A549 (cell line): ENCODE measurements around the gene ALKAL2.

Experiments
- BHLHE40 ChIP-seq: IDR thresholded peaks from 2 replicates; pipeline ENCODE4 v1.6.1; 2012; ENCODE audit warnings: low read depth, low read length, inconsistent platforms
- POLR2A ChIP-seq: IDR thresholded peaks from 2 replicates; pipeline ENCODE4 v1.6.1; 2012; ENCODE audit warnings: mild to moderate bottlenecking, low read length
- SMC3 ChIP-seq: fragments of >200 bp; sonication (Bioruptor Twin); formaldehyde crosslinking; IDR thresholded peaks from 3 replicates; pipeline ENCODE4 v1.6.1; 2018; ENCODE audit warnings: inconsistent platforms
- TF ChIP-seq, protein P1 (sequence below): fragments of >200 bp; sonication (Bioruptor Twin); formaldehyde crosslinking; IDR thresholded peaks from 3 replicates; pipeline ENCODE4 v1.5.1; 2016

DNA sequence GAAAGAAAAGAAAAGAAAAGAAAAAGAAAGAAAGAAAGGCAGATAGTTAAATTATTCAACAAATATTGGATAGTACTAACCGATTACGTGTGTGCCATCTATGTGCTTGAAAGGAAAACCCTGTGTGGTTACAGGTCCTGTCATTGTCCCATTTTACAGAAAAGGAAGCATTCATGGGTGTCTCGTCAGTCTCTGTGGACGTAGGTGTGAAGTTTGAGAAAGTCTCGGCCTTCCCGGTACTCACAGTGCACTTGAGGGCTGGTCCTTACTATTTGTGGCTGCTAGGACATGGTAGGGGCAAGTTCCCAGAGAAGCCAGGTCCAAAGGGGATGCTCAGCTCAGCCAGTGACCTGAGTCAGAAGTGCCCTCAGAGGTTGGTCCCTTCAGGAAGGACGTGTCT is 43.3 kb downstream of the ALKAL2 start:
- TF ChIP-seq, protein P1, sequence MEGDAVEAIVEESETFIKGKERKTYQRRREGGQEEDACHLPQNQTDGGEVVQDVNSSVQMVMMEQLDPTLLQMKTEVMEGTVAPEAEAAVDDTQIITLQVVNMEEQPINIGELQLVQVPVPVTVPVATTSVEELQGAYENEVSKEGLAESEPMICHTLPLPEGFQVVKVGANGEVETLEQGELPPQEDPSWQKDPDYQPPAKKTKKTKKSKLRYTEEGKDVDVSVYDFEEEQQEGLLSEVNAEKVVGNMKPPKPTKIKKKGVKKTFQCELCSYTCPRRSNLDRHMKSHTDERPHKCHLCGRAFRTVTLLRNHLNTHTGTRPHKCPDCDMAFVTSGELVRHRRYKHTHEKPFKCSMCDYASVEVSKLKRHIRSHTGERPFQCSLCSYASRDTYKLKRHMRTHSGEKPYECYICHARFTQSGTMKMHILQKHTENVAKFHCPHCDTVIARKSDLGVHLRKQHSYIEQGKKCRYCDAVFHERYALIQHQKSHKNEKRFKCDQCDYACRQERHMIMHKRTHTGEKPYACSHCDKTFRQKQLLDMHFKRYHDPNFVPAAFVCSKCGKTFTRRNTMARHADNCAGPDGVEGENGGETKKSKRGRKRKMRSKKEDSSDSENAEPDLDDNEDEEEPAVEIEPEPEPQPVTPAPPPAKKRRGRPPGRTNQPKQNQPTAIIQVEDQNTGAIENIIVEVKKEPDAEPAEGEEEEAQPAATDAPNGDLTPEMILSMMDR = no peak
- TF ChIP-seq BHLHE40 (no peak), SMC3 (no peak), POLR2A (no peak)
